NK-92 treated with Interleukin-12 subunit alpha and Interleukin-12 subunit beta, amount 100 ng/mL, for 24 hours (cell line): Measurements from ENCODE around the gene B3GALT6.

Experiments
- DNase-seq: peaks from one replicate; lab custom pipeline; 2025; lab: John Stamatoyannopoulos, UW

B3GALT6 gene

DNA sequence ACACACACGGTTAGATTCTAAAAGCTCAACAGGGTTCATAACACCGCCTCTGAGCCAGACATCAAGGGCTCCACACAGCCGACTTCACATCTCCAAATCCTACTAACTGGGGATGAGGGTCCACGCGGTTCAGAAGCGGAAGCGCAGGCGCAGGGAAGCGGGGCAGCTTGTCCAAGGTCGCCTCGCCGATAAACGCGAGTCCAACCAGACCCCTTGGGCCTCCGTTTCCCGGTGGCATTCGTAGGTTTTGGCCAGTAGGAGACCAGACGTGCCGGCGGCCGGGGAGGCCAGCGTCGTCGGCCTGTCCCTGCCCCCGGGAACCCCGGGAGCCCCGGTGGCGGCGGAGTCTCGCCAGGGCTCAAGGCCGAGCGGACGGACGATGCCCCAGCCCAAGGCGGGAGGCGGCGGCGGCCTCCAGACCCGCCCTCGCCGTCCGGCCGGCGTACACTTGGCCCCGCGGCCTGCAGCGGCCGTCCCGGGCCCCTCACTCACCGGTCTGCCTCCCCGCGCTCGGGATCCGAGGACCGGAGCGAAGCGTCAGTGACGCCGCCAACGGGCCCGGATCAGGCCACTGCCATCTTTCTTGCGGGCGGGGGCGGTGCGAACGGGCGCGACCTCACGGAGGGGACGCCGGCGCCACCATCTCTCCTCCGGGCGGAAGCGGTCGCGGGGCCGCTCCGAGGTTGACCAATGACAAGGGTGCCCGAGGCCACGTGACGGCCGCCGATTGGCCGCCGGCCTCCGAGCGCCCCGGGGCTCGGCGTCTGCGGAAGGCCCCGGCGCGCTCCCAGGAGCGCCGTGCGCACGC is 433 bp upstream of the B3GALT6 start, which contains the start of gene SDF4:
TSS of gene SDF4 (minus strand) at position 602 of the 808 bp plus-strand sequence. CDS start 3,229 bp downstream, outside the sequence.
- peak; percentile 94 for DNase-seq

- no peak for DNase-seq
Measured at GRCh38 chr1:1232796-1233566, 944 bp downstream of the B3GALT6 start.

- no peak for DNase-seq
Measured at GRCh38 chr1:1233567-1233892, 1.5 kb downstream of the B3GALT6 start.

GRCh38 chr1:1234180-1234808 is 2.3 kb downstream of the B3GALT6 start:
- no peak for DNase-seq

- DNase-seq, result no peak
Measured at GRCh38 chr1:1235016-1235744, 3.1 kb downstream of the B3GALT6 start.

- DNase-seq, result no peak
Measured at GRCh38 chr1:1236176-1236763, 4.2 kb downstream of the B3GALT6 start.

DNA sequence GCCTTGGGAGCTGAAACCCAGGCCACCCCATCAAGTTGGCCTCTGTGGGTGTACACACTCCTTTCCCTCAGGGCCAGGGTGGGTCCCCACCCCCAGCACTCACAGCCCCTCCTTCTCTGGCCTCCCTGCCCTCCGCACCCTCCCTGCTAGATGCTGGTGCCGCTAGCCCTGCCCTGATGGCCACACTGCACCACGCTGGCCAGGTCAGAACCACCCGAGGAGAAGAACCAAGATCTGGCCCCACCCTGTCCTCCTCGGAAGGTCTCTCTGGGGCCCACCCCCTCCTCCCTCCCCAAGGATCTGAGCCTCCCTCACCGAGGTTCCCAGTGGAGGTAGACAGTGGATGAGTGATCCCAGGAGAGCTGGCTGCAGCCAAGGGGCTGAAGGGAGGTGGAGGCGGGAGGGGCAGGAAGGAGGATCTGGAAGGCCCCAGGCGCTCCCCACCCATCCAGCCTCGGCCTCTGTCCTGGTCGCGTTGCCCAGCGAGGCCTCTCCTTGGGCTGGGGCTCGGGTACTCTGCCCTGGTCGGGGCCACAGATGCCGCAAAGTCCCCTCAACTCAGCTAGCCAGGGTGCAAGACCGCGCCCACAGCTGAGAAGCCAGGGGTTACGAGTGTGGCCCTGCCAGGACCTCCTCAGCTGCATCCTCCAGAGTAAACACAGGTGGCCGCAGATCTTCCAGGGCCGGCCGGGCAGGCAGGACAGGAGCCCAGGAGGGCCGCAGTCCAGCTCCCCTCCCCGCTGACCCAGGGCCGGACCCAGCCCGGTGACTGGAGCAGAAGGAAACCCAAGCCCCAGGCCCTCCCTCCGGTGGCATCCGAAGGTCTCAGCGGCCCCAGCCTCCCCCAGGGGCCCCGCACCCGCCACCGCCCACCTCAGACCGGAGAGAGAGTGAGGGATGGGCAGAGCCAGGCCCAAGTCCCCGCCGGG is 5.2 kb downstream of the B3GALT6 start:
- DNase-seq, result no peak

- no peak for DNase-seq
Measured at GRCh38 chr1:1237874-1238701, 6.1 kb downstream of the B3GALT6 start.

GRCh38 chr1:1238702-1239178 is 6.7 kb downstream of the B3GALT6 start:
- no peak for DNase-seq

GRCh38 chr1:1239227-1239613 is 7.2 kb downstream of the B3GALT6 start:
- DNase-seq, result no peak

GRCh38 chr1:1239614-1240347 is 7.7 kb downstream of the B3GALT6 start:
- no peak for DNase-seq

- no peak for DNase-seq
Measured at GRCh38 chr1:1240348-1240732, 8.3 kb downstream of the B3GALT6 start.

DNA sequence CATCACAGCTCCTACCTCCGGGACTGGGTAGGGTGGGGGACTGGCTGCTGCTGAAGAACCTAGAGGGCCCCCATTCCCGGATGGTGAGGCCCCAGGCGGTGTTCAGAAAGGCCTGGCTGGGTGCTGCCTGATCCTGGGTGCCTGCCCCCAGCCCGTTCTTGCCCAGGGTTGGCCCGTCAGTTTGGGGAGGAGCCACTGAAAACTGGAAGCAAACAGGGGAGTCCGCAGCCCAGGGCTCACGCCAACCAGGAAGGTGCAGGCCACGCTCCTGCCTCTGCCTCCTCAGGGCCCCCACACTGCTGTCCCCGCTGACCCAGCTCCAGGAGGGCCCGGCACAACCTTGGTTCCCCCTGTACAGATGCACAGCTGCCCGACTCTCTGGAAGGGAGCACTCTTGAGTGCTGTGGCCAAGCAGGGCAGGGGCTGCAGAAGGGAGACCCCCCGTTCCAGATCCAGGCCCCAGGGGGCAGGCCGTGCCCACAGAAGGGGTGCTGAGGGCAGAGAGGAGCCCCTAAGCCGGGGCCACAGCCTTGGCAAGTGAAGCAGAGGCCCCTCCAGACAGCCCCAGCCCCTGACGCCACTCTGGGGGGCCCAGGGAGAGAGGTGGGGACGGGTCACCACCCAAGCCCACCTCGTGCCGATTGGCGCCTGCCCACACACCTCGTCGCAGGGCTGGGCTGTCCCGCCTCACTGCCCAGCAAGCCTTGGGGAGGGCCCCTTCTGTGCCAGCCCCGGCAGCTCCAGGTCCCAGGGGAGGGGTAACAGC is 9.0 kb downstream of the B3GALT6 start:
- no peak for DNase-seq

DNA sequence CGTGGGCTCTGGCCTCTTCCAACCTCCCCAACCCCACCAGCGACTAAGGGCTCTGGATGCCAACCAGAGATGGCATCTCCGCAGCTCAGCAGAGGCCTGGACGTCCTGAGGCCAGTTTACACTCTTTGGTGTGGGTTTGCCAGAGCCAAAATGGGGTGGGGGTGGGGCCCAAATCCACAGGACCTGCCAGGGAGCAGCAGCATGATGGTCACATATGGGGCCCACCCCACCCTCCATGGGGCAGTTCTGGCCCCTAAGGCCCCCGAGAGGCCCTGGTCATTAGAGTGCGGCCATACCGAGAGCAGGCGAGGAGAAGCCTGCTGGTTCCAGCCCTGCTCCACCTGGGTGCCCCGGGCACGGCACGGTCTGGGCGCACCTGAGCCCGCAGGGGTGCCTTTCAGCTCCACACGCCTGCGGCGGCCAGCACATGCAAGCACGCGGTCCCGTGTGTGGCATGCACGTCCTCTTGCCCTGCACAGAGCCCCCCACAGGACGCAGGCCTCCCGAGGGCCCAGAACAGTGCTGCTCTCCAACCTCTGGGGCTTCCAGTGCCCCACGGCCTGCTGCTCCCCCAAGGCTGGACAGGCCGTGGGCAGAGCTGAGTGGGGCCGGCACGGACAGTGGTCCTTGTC is 9.7 kb downstream of the B3GALT6 start:
- DNase-seq, result no peak

GRCh38 chr1:1242461-1243265 is 10.6 kb downstream of the B3GALT6 start:
- DNase-seq, result no peak

- no peak for DNase-seq
Measured at GRCh38 chr1:1243266-1243660, 11.2 kb downstream of the B3GALT6 start.

DNA sequence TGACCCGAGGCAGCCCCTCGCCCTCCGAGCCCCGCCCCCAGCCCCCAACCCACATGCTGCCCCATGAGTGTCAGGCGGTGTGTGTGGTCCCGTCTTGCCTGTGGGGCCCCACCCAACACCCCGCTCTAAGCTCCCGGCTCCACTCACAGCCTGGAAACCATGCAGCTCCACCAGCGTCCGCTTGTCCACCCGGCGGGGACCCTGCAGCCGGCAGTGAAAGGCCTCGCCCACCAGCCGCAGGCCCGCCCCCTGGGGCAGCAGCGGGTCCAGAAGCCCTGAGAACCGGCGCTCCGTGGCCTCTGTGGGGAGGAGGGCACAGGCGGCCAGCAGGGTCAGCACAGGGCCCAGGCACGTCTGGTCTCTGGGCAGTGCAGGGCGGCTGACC is 11.8 kb downstream of the B3GALT6 start:
- no peak for DNase-seq
